Stimulated activated CD4-positive, alpha-beta T cell treated with anti-CD3 and anti-CD28 coated beads, Interleukin-12 subunit alpha, Interleukin-12 subunit beta, amount 100 ng/mL, for 48 hours (primary cell): ENCODE measurements around the gene CXXC1.
A peak's percentile ranks its signal among the peaks of the same experiment; 100 is the strongest.
"Not testable (repeated sequence)": the region's sequence is repeated elsewhere in the genome, so short reads cannot be mapped to it uniquely, and the experiment has no call there.

ENCODE experiments used
- DNase-seq, 3 donors: peaks; one replicate each; pipeline ENCODE4 v3.0.0-alpha.2; 2020; ENCODE audit warnings: low read depth in 2 of 3, low spot score in 1 of 3

CXXC1 gene

GRCh38 chr18:50276452-50276851 lies 11.0 kb downstream of the CXXC1 start:
- no peak for DNase-seq

- DNase-seq, result no peak
These were observed 11.9 kb downstream of the CXXC1 start for GRCh38 chr18:50275503-50276036.

- no peak for DNase-seq
These were observed 12.6 kb downstream of the CXXC1 start for GRCh38 chr18:50274941-50275340.

- no peak for DNase-seq
These were observed 13.4 kb downstream of the CXXC1 start for GRCh38 chr18:50274044-50274442.

- DNase-seq, result no peak
These were observed 14.1 kb downstream of the CXXC1 start for GRCh38 chr18:50273203-50274043.

GRCh38 chr18:50272568-50272967 lies 14.9 kb downstream of the CXXC1 start:
- no peak for DNase-seq

GRCh38 chr18:50268022-50268747 lies 19.3 kb downstream of the CXXC1 start:
- peak; percentile 59 to 75 (median 70) for DNase-seq

GRCh38 chr18:50266248-50266704 lies 21.2 kb downstream of the CXXC1 start, which contains the start of gene CFAP53:
TSS of gene CFAP53 (minus strand) at chr18:50266495. CDS start at chr18:50266404, 91 bp downstream.
- DNase-seq, result peak; percentile 73 to 86 (median 74)

- DNase-seq, result no peak
These were observed 24.5 kb downstream of the CXXC1 start for GRCh38 chr18:50262977-50263376.

GRCh38 chr18:50250935-50251334 lies 36.6 kb downstream of the CXXC1 start:
- no peak for DNase-seq

- no peak for DNase-seq
These were observed 37.9 kb downstream of the CXXC1 start for GRCh38 chr18:50249576-50249975.

- DNase-seq, result no peak
These were observed 39.9 kb downstream of the CXXC1 start for GRCh38 chr18:50247561-50247960.

GRCh38 chr18:50241768-50242167 lies 45.7 kb downstream of the CXXC1 start:
- DNase-seq, result not testable (repeated sequence)

- no peak for DNase-seq
These were observed 47.4 kb downstream of the CXXC1 start for GRCh38 chr18:50240080-50240563.

GRCh38 chr18:50232419-50232818 lies 55.1 kb downstream of the CXXC1 start:
- no peak for DNase-seq
